B cell (primary cell): Measurements from ENCODE around the gene SLC35F2. TPM values are rescaled to one million over a fixed set of nuclear protein-coding genes. Genes with fewer than 3 reads are reported as not detected.

Experiments used
- ATAC-seq: fragments of 200-7000 bp; cut with Tn5 transposase; one replicate; pipeline ENCODE4 v1.10.0; 2021; ENCODE audit warnings: low read depth, mild to moderate bottlenecking, moderate number of reproducible peaks, moderate library complexity
- CTCF ChIA-PET: fragments of 350-600 bp; sonication (Branson Sonifier 250); formaldehyde crosslinking; loops from one replicate; lab custom pipeline; 2021; ENCODE audit warnings: antibody characterized with exemption, inconsistent platforms; lab: Charles Lee
- POLR2A ChIA-PET: fragments of 350-600 bp; sonication (Branson Sonifier 250); formaldehyde crosslinking; loops from one replicate; lab custom pipeline; 2021; ENCODE audit warnings: antibody characterized with exemption; lab: Charles Lee
- DNase-seq: peaks from one replicate; pipeline ENCODE4 v3.0.0; 2013
- H2AFZ ChIP-seq: 2 replicates; pipeline ENCODE4 v1.6.1; 2012; ENCODE audit warnings: mild to moderate bottlenecking, low read depth, low read length; ENCODE audit not compliant: insufficient read depth, poor library complexity, severe bottlenecking
- H3K27ac ChIP-seq, 2 donors: 1 replicate in 1 of 2; 2 replicates in 1 of 2; pipeline ENCODE4 v1.5.1; 2012 to 2013; ENCODE audit warnings: low read length in 2 of 2, mild to moderate bottlenecking in 2 of 2, moderate library complexity in 1 of 2
- H3K27me3 ChIP-seq, 4 experiments: fragments of 200-600 bp in 1 of 4; sonication (generic) in 1 of 4; replicated peaks in 1 of 4; 1 replicate in 2 of 4; 2 replicates in 2 of 4; pipeline versions ENCODE4 v1.6.1 to v1.7.0; 2013 to 2016; ENCODE audit warnings: low read length in 3 of 4, mild to moderate bottlenecking in 2 of 4, mixed read lengths in 1 of 4, moderate library complexity in 1 of 4; ENCODE audit not compliant: insufficient read depth in 4 of 4, control insufficient read depth in 3 of 4; ENCODE audit errors: control extremely low read depth in 1 of 4
- H3K36me3 ChIP-seq, 2 experiments: replicated peaks in 1 of 2; 1 replicate in 1 of 2; 2 replicates in 1 of 2; pipeline versions ENCODE4 v1.6.1 to v1.7.1; 2013; ENCODE audit warnings: low read length in 1 of 2; ENCODE audit not compliant: insufficient read depth in 2 of 2, control insufficient read depth in 1 of 2; ENCODE audit errors: control extremely low read depth in 1 of 2, extremely low read depth in 1 of 2
- H3K4me1 ChIP-seq, 2 donors: fragments of 200-600 bp in 1 of 2; sonication (generic) in 1 of 2; 1 replicate in 1 of 2; 2 replicates in 1 of 2; pipeline versions ENCODE4 v1.5.1 to v1.6.1; 2013 to 2017; ENCODE audit warnings: low read length in 2 of 2; ENCODE audit not compliant: control insufficient read depth in 2 of 2, insufficient read depth in 2 of 2
- H3K4me2 ChIP-seq: replicated peaks from 2 replicates; pipeline ENCODE3; 2012; ENCODE audit warnings: mild to moderate bottlenecking, low read depth, low read length; ENCODE audit not compliant: poor library complexity, severe bottlenecking
- H3K4me3 ChIP-seq, 5 experiments: fragments of 200-600 bp in 1 of 5; sonication (generic) in 1 of 5; 1 replicate in 3 of 5; 2 replicates in 2 of 5; pipeline versions ENCODE4 v1.5.1 to v1.7.0; 2011 to 2016; ENCODE audit warnings: low read length in 4 of 5, mild to moderate bottlenecking in 4 of 5, low read depth in 2 of 5, control low read depth in 1 of 5, moderate library complexity in 1 of 5; ENCODE audit not compliant: insufficient read depth in 1 of 5; ENCODE audit errors: control extremely low read depth in 1 of 5, extremely low read depth in 1 of 5
- H3K79me2 ChIP-seq: fragments of 200-600 bp; sonication (generic); one replicate; pipeline ENCODE4 v1.6.0; 2016; ENCODE audit warnings: low read length; ENCODE audit not compliant: control insufficient read depth, insufficient read depth
- H3K9ac ChIP-seq: fragments of 200-600 bp; sonication (generic); 2 replicates; pipeline ENCODE4 v1.6.1; 2017; ENCODE audit warnings: mild to moderate bottlenecking, low read length, moderate library complexity
- H3K9me3 ChIP-seq, 3 donors: one replicate each; pipeline versions ENCODE4 v1.6.1 to v1.7.1; 2013; ENCODE audit warnings: low read length in 2 of 3; ENCODE audit not compliant: control insufficient read depth in 2 of 3, insufficient read depth in 1 of 3; ENCODE audit errors: control extremely low read depth in 1 of 3
- H4K20me1 ChIP-seq: 2 replicates; pipeline ENCODE4 v1.6.0; 2012; ENCODE audit warnings: mild to moderate bottlenecking, low read length; ENCODE audit not compliant: insufficient read depth, control insufficient read depth, poor library complexity, severe bottlenecking
- H3K27ac Mint-ChIP-seq: one replicate; pipeline ENCODE4 v1.8.0; 2021; ENCODE audit warnings: mixed read lengths
- H3K27me3 Mint-ChIP-seq: one replicate; pipeline ENCODE4 v1.8.0; 2021; ENCODE audit warnings: mixed read lengths
- H3K4me1 Mint-ChIP-seq: one replicate; pipeline ENCODE4 v1.8.0; 2021; ENCODE audit warnings: mixed read lengths
- H3K4me3 Mint-ChIP-seq: one replicate; pipeline ENCODE4 v1.8.0; 2021; ENCODE audit warnings: mixed read lengths
- H3K9me3 Mint-ChIP-seq: one replicate; pipeline ENCODE4 v1.8.0; 2022; ENCODE audit warnings: mixed read lengths; ENCODE audit not compliant: insufficient read depth
- EZH2 ChIP-seq: IDR thresholded peaks from 2 replicates; pipeline ENCODE4 v1.6.1; 2012; ENCODE audit warnings: borderline replicate concordance, low read depth, mild to moderate bottlenecking, moderate library complexity, low read length; ENCODE audit not compliant: insufficient read depth, poor library complexity, severe bottlenecking
- WGBS: methylation state at CpG from one replicate; pipeline ENCODE4 v1.1.5; 2013; ENCODE audit warnings: missing lambda C conversion rate; ENCODE audit not compliant: insufficient coverage; 5-methylcytosine and 5-hydroxymethylcytosine counted together
- intact Hi-C: fragments of 100-400 bp; cut with micrococcal nuclease; formaldehyde crosslinking; loops from one replicate; pipeline ENCODE4 v1.10.0; 2022
- polyA plus RNA-seq: library from polyadenylated mRNA; depleted of rRNA; stranded (reverse); fragments of >200 nt; gene quantifications from 2 replicates; pipeline ENCODE4 v1.2.3, GENCODE V29; 2012
- total RNA-seq, 2 donors: library from RNA; stranded (reverse); fragments of 120-200 nt in 1 of 2; gene quantifications; 1 replicate in 1 of 2; 2 replicates in 1 of 2; pipeline versions ENCODE4 v1.2.3 to v1.2.4, GENCODE V29; 2013 to 2022
- TF ChIP-seq, protein P1 (sequence below): fragments of 200-600 bp; IDR thresholded peaks from one replicate; pipeline ENCODE4 v1.8.0; 2022; ENCODE audit warnings: antibody characterized with exemption, mild to moderate bottlenecking

SLC35F2 gene
- total and polyA plus RNA-seq, 2 donors (not counting 1 experiment from before 2014, with no cell fraction given) = 10.9 TPM

- Mint-ChIP-seq H3K4me3 (no peak overlapping the region), H3K9me3 (no peaks in the 10 kb centered on the region), H3K27me3 (peaks cover 22% of the 10 kb centered on the region), H3K4me1 (no peaks in the 10 kb centered on the region), H3K27ac (no peak overlapping the region)
- Histone ChIP-seq H4K20me1 (no peaks in the 10 kb centered on the region), H3K4me1 (no peaks in the 10 kb centered on the region), H3K9me3 (no peaks in the 10 kb centered on the region), H3K27ac (no peak overlapping the region), H3K9ac (no peak overlapping the region), H3K36me3 (no peaks in the 10 kb centered on the region), H3K27me3 (peaks cover 0 to 5% (median 1%) of the 10 kb centered on the region in 4 experiments), H3K79me2 (no peaks in the 10 kb centered on the region), H3K4me2 (no peak overlapping the region), H2AFZ (no peak overlapping the region), H3K4me3 (no peak overlapping the region)
- ChIA-PET CTCF (no interaction called here), POLR2A (no interaction called here)
- intact Hi-C loops = no loop called here
- WGBS = 49% methylated on average over 22 of the region's 23 CpGs
- TF ChIP-seq, protein P1, sequence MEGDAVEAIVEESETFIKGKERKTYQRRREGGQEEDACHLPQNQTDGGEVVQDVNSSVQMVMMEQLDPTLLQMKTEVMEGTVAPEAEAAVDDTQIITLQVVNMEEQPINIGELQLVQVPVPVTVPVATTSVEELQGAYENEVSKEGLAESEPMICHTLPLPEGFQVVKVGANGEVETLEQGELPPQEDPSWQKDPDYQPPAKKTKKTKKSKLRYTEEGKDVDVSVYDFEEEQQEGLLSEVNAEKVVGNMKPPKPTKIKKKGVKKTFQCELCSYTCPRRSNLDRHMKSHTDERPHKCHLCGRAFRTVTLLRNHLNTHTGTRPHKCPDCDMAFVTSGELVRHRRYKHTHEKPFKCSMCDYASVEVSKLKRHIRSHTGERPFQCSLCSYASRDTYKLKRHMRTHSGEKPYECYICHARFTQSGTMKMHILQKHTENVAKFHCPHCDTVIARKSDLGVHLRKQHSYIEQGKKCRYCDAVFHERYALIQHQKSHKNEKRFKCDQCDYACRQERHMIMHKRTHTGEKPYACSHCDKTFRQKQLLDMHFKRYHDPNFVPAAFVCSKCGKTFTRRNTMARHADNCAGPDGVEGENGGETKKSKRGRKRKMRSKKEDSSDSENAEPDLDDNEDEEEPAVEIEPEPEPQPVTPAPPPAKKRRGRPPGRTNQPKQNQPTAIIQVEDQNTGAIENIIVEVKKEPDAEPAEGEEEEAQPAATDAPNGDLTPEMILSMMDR = no peak
- TF ChIP-seq EZH2 = no peak
- DNase-seq (no peak), ATAC-seq (no peak)
These were observed 49.6 kb upstream of the SLC35F2 start for GRCh38 chr11:107908211-107908610.

DNA sequence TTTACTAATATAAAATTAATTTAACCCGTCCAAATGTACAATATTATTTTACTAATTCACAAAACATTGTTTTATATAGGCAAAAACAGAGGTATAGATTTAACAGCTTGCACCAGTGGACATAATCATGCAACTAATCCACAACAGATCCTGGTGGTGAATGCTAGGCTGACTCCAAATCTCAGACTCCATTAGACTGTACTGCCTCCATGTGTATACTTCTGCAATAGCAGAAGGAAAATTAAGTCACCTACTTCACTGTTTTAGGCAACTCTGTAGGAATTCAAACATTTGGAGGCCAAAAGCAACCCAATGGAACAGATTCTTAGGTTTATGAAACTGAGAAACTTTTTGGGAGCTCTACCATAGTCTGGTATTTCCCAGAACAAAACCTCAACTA lies 39.7 kb upstream of the SLC35F2 start:
- Histone ChIP-seq H3K27me3 (no peaks in the 10 kb centered on the region), H4K20me1 (no peaks in the 10 kb centered on the region), H3K79me2 (no peaks in the 10 kb centered on the region), H2AFZ (no peak overlapping the region), H3K36me3 (no peaks in the 10 kb centered on the region), H3K9ac (no peak overlapping the region), H3K27ac (no peak overlapping the region), H3K4me3 (no peak overlapping the region), H3K9me3 (no peaks in the 10 kb centered on the region), H3K4me1 (no peaks in the 10 kb centered on the region), H3K4me2 (no peak overlapping the region)
- Mint-ChIP-seq H3K4me1 (no peaks in the 10 kb centered on the region), H3K4me3 (no peak overlapping the region), H3K27ac (no peak overlapping the region), H3K9me3 (no peaks in the 10 kb centered on the region), H3K27me3 (peaks cover 16% of the 10 kb centered on the region)
- POLR2A ChIA-PET = no interaction called here
- DNase-seq = peak; percentile 34
- TF ChIP-seq, protein P1 = peak; percentile 69
- no peak for TF ChIP-seq EZH2
- intact Hi-C loops = loop anchor here (1.0 kb wide), 1 partner anchor 322 kb away; no protein-coding TSS in a partner anchor
- no CpG with 5 or more reads among the region's 1 CpG for WGBS
- CTCF ChIA-PET = interaction anchor here (0.5 to 1.5 kb wide), 8 partner anchors 19 to 349 kb away, joined by 3 to 6 read pairs (median 4); no protein-coding TSS in a partner anchor
- ATAC-seq = peak; percentile 47
